HG03103 (cell line): ENCODE data around the gene AKAP5.

Experiments used
- ATAC-seq: cut with Tn5 transposase; IDR thresholded peaks from one replicate; pipeline ENCODE4 v1.9.1; 2021; ENCODE audit warnings: low read depth; ENCODE audit not compliant: unreplicated experiment

The AKAP5 gene

GRCh38 chr14:64465191-64465822, at the start of gene AKAP5:
TSS of gene AKAP5 (plus strand) at chr14:64465499. CDS start at chr14:64468395, 2,896 bp downstream.
- ATAC-seq, result peak; percentile 41

GRCh38 chr14:64416348-64416932, 48.9 kb upstream of the AKAP5 start:
- ATAC-seq, result no peak

GRCh38 chr14:64417055-64417770, 48.1 kb upstream of the AKAP5 start:
- ATAC-seq, result no peak

- no peak for ATAC-seq
These were observed 47.6 kb upstream of the AKAP5 start for GRCh38 chr14:64417771-64418125.

- ATAC-seq, result no peak
These were observed 46.3 kb upstream of the AKAP5 start for GRCh38 chr14:64419003-64419402.

- ATAC-seq, result no peak
These were observed 44.1 kb upstream of the AKAP5 start for GRCh38 chr14:64421166-64421565.

- ATAC-seq, result no peak
These were observed 43.3 kb upstream of the AKAP5 start for GRCh38 chr14:64422005-64422404.

- ATAC-seq, result no peak
These were observed 42.5 kb upstream of the AKAP5 start for GRCh38 chr14:64422756-64423155.

- ATAC-seq, result no peak
These were observed 41.3 kb upstream of the AKAP5 start for GRCh38 chr14:64423987-64424386.

- no peak for ATAC-seq
These were observed 30.8 kb upstream of the AKAP5 start for GRCh38 chr14:64434528-64434927.

- ATAC-seq, result no peak
These were observed 27.0 kb upstream of the AKAP5 start for GRCh38 chr14:64438181-64438841.

GRCh38 chr14:64439141-64439540, 26.2 kb upstream of the AKAP5 start:
- ATAC-seq, result no peak

GRCh38 chr14:64440494-64440893, 24.8 kb upstream of the AKAP5 start:
- no peak for ATAC-seq

GRCh38 chr14:64442300-64442988, 22.9 kb upstream of the AKAP5 start:
- no peak for ATAC-seq

GRCh38 chr14:64444140-64444539, 21.2 kb upstream of the AKAP5 start:
- no peak for ATAC-seq

- peak; percentile 91 for ATAC-seq
These were observed 20.1 kb upstream of the AKAP5 start for GRCh38 chr14:64444984-64445845.

- no peak for ATAC-seq
These were observed 17.2 kb upstream of the AKAP5 start for GRCh38 chr14:64447876-64448670.

- no peak for ATAC-seq
These were observed 15.0 kb upstream of the AKAP5 start for GRCh38 chr14:64450255-64450654.

GRCh38 chr14:64454671-64455070, 10.6 kb upstream of the AKAP5 start:
- ATAC-seq, result no peak
